Natural killer cell (primary cell): ENCODE data around the gene FAM32A. TPM values are rescaled to one million over a fixed set of nuclear protein-coding genes. Genes with fewer than 3 reads are reported as not detected.
A peak's percentile ranks its signal among the peaks of the same experiment; 100 is the strongest.

Source experiments
- ATAC-seq, 3 donors: fragments of 150-1000 bp in 2 of 3; fragments of 200-7000 bp in 1 of 3; cut with Tn5 transposase; 1 replicate in 1 of 3; 2 replicates in 2 of 3; pipeline ENCODE4 v1.10.0; 2021; ENCODE audit warnings: mild to moderate bottlenecking in 2 of 3, moderate library complexity in 2 of 3
- DNase-seq, 2 donors: peaks; one replicate each; pipeline versions ENCODE4 v3.0.0 to v3.0.0-alpha.2; 2013 to 2021; ENCODE audit warnings: mixed read lengths in 1 of 2
- H3K27ac ChIP-seq: one replicate; pipeline ENCODE4 v1.5.1; 2013; ENCODE audit warnings: mild to moderate bottlenecking, low read length
- H3K27me3 ChIP-seq: one replicate; pipeline ENCODE4 v1.6.1; 2013; ENCODE audit warnings: low read length; ENCODE audit not compliant: control insufficient read depth, insufficient read depth
- H3K36me3 ChIP-seq: one replicate; pipeline ENCODE4 v1.6.1; 2013; ENCODE audit warnings: low read length; ENCODE audit not compliant: control insufficient read depth, insufficient read depth
- H3K4me1 ChIP-seq: one replicate; pipeline ENCODE4 v1.6.1; 2013; ENCODE audit warnings: low read length; ENCODE audit not compliant: control insufficient read depth, insufficient read depth
- H3K4me3 ChIP-seq: one replicate; pipeline ENCODE4 v1.5.1; 2013; ENCODE audit warnings: low read length
- H3K9me3 ChIP-seq: one replicate; pipeline ENCODE4 v1.6.1; 2013; ENCODE audit warnings: low read length; ENCODE audit not compliant: control insufficient read depth, insufficient read depth
- H3K27ac Mint-ChIP-seq, 2 donors: one replicate each; pipeline ENCODE4 v1.8.0; 2022; ENCODE audit warnings: mild to moderate bottlenecking in 2 of 2, mixed read lengths in 2 of 2, moderate library complexity in 1 of 2
- H3K27me3 Mint-ChIP-seq, 2 donors: one replicate each; pipeline ENCODE4 v1.8.0; 2022; ENCODE audit warnings: low read depth in 2 of 2, mixed read lengths in 2 of 2
- H3K36me3 Mint-ChIP-seq: one replicate; pipeline ENCODE4 v1.8.0; 2022; ENCODE audit warnings: mixed read lengths
- H3K4me1 Mint-ChIP-seq, 2 donors: one replicate each; pipeline ENCODE4 v1.8.0; 2022; ENCODE audit warnings: mixed read lengths in 2 of 2
- H3K4me3 Mint-ChIP-seq: one replicate; pipeline ENCODE4 v1.8.0; 2022; ENCODE audit warnings: mild to moderate bottlenecking, moderate library complexity, mixed read lengths
- H3K9me3 Mint-ChIP-seq, 2 donors: one replicate each; pipeline ENCODE4 v1.8.0; 2022; ENCODE audit warnings: mixed read lengths in 2 of 2
- WGBS: methylation state at CpG from one replicate; pipeline ENCODE4 v1.1.7; 2013; ENCODE audit warnings: missing lambda C conversion rate; ENCODE audit not compliant: insufficient coverage; 5-methylcytosine and 5-hydroxymethylcytosine counted together
- intact Hi-C: fragments of 100-400 bp; cut with micrococcal nuclease; formaldehyde crosslinking; loops from one replicate; pipeline ENCODE4 v1.14.2; 2022
- total RNA-seq, 4 donors: library from RNA; stranded (reverse); fragments of 120-200 nt in 1 of 4; gene quantifications; one replicate each; pipeline versions ENCODE4 v1.2.3 to v1.2.4, GENCODE V29; 2013 to 2022
- TF ChIP-seq, protein P1 (sequence below): fragments of 200-600 bp; IDR thresholded peaks from one replicate; pipeline ENCODE4 v1.8.0; 2022; ENCODE audit warnings: antibody characterized with exemption

Gene FAM32A
- total RNA-seq, 3 donors from 2014 or later (not counting 1 experiment from before 2014, with no cell fraction given), result 46.3 to 69.3 (median 63.3) TPM

DNA sequence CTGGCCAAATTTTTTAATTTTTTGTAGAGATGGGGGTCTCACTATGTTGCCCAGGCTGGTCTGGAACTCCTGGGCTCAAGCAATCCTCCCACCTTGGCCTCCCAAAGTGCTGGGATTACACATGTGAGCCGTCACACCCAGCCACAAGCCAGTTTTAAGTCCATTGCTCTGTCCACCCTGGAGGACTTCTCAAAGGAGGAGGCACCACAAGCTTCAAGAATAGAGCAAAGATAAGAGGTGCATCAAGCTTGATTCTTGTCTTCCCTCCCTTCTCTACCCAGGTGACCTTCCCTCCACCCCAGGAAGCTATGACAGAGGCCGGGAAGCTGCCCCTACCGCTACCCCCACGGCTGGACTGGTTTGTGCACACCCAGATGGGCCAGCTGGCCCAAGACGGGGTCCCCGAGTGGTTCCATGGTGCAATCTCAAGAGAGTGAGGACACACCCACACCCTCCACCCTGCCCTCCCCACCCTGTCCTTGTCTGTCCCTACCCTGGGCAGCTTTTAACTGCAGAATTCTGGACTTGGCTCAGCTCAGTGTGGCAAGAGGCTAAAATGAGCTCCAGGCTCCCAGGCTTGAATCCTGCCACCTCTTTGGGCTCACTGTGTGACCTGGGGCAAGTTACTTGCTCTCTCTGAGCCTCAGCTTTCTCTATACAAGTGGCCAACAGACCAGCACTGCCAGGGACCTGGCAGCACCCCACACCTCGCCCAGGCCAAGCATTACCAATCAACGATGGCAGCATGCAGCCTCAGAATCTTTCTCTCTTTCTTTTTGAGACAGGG is 36.6 kb upstream of the FAM32A start:
- Histone ChIP-seq H3K4me3 (no peak overlapping the region), H3K36me3 (peaks cover 47% of the 10 kb centered on the region), H3K27ac (peak overlapping the region; percentile 52), H3K9me3 (no peaks in the 10 kb centered on the region), H3K4me1 (peaks cover 97% of the 10 kb centered on the region), H3K27me3 (no peaks in the 10 kb centered on the region)
- 44% methylated on average over 8 of the region's 8 CpGs for WGBS
- no peaks in the 10 kb centered on the region for H3K9me3 Mint-ChIP-seq
- H3K4me3 Mint-ChIP-seq, result peak overlapping the region; percentile 87
- peak overlapping the region; percentile 99 for H3K27ac Mint-ChIP-seq
- intact Hi-C loops, result loop anchor here (5.0 kb wide), 1 partner anchor 36 kb away; the partner anchor contains the start of gene RAB8A
- no peaks in the 10 kb centered on the region for H3K27me3 Mint-ChIP-seq
- ATAC-seq (no peak), DNase-seq (no peak)
- peaks cover 38 to 48% of the 10 kb centered on the region in 2 donors for H3K4me1 Mint-ChIP-seq
- TF ChIP-seq, protein P1, sequence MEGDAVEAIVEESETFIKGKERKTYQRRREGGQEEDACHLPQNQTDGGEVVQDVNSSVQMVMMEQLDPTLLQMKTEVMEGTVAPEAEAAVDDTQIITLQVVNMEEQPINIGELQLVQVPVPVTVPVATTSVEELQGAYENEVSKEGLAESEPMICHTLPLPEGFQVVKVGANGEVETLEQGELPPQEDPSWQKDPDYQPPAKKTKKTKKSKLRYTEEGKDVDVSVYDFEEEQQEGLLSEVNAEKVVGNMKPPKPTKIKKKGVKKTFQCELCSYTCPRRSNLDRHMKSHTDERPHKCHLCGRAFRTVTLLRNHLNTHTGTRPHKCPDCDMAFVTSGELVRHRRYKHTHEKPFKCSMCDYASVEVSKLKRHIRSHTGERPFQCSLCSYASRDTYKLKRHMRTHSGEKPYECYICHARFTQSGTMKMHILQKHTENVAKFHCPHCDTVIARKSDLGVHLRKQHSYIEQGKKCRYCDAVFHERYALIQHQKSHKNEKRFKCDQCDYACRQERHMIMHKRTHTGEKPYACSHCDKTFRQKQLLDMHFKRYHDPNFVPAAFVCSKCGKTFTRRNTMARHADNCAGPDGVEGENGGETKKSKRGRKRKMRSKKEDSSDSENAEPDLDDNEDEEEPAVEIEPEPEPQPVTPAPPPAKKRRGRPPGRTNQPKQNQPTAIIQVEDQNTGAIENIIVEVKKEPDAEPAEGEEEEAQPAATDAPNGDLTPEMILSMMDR, result no peak
- H3K36me3 Mint-ChIP-seq, result no peaks in the 10 kb centered on the region

DNA sequence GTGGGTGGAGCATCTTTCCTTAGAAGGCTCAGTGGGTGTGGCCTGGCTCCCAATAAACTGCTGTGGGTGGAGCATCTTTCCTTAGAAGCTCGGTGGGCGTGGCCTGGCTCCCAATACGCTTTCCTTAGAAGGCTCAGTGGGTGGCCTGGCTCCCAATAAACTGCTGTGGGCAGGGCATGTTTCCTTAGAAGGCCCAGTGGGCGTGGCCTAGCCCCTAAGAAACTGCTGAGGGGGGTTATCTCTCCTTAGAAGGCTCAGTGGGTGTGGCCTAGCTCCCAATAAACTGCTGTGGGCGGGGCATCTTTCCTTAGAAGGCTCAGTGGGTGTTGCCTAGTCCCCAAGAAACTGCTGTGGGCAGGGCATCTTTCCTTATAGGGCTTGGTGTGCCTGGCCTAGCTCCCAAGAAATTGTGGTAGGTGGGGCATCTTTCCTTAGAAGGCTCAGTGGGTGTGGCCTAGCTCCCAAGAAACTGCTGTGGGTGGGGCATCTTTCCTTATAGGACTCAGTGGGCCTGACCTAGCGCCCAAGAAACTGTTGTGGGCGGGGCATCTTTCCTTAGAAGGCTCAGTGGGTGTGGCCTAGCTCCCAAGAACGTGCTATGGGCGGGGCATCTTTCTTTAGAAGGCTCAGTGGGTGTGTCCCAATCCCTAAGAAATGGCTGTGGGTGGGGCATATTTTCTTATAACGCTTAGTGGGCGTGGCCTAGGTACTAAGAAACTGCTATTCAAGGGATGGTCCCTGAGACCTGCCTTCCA is 31.5 kb upstream of the FAM32A start:
- 95% methylated on average over 11 of the region's 11 CpGs for WGBS
- H3K27me3 Mint-ChIP-seq, result no peaks in the 10 kb centered on the region

DNA sequence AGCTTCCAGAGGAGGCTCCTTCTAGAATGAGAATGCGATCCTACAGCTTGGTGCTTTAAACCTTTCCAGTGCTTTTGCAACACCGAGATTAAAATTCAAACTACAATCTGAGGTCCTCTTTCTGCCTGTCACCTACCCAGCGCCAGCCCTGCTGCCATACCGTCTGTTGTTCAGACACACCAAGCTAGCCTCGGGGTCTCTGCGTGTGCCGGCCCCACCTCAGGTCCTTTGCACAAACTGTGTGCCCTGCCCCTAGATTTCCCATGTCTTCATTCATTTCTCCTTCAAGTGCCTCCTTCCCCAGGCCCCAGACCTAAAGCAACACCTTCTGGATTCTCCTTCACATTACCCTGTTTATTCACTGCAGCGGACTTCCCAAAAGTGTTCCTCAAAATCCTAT is 30.7 kb upstream of the FAM32A start:
- TF ChIP-seq, protein P1, result no peak
- H3K9me3 Mint-ChIP-seq, result no peaks in the 10 kb centered on the region
- H3K27me3 Mint-ChIP-seq, result no peaks in the 10 kb centered on the region
- 98% methylated on average over 8 of the region's 8 CpGs for WGBS
- H3K36me3 ChIP-seq, result peaks cover 76% of the 10 kb centered on the region
- peaks cover 65% of the 10 kb centered on the region for H3K4me1 ChIP-seq
- no peak for ATAC-seq
- H3K9me3 ChIP-seq, result no peaks in the 10 kb centered on the region
- intact Hi-C loops, result no loop called here
- H3K27ac Mint-ChIP-seq, result peak overlapping the region; percentile 99
- H3K27ac ChIP-seq, result no peak overlapping the region
- H3K4me3 Mint-ChIP-seq, result no peak overlapping the region
- no peaks in the 10 kb centered on the region for H3K27me3 ChIP-seq
- H3K4me1 Mint-ChIP-seq, result peaks cover 34 to 45% of the 10 kb centered on the region in 2 donors
- no peak for DNase-seq
- peaks cover 12% of the 10 kb centered on the region for H3K36me3 Mint-ChIP-seq
- H3K4me3 ChIP-seq, result no peak overlapping the region

More for the DNA sequence above, 31.5 kb upstream of the FAM32A start:
- peak overlapping the region; percentile 99 for H3K27ac Mint-ChIP-seq
- Histone ChIP-seq H3K36me3 (peaks cover 84% of the 10 kb centered on the region), H3K9me3 (no peaks in the 10 kb centered on the region), H3K27me3 (no peaks in the 10 kb centered on the region), H3K4me1 (peaks cover 73% of the 10 kb centered on the region), H3K27ac (peak overlapping the region; percentile 23), H3K4me3 (no peak overlapping the region)
- H3K36me3 Mint-ChIP-seq, result peaks cover 12% of the 10 kb centered on the region
- DNase-seq, result no peak
- intact Hi-C loops, result no loop called here
- H3K4me1 Mint-ChIP-seq, result peaks cover 42 to 53% of the 10 kb centered on the region in 2 donors
- H3K4me3 Mint-ChIP-seq, result no peak overlapping the region
- ATAC-seq, result no peak
- no peaks in the 10 kb centered on the region for H3K9me3 Mint-ChIP-seq
- TF ChIP-seq, protein P1, result no peak
